GM18505 (cell line): ENCODE measurements around the gene BGN.

Experiments
- ATAC-seq: cut with Tn5 transposase; IDR thresholded peaks from one replicate; pipeline ENCODE4 v1.9.1; 2021; ENCODE audit not compliant: unreplicated experiment
- POLR2A ChIP-seq: IDR thresholded peaks from 4 replicates; pipeline ENCODE4 v1.6.1; 2011; ENCODE audit warnings: borderline replicate concordance; ENCODE audit not compliant: insufficient read depth, insufficient read length; ENCODE audit errors: extremely low read depth

BGN gene

GRCh38 chrX:153486171-153486570, 8.6 kb upstream of the BGN start:
- ATAC-seq: no peak
- TF ChIP-seq POLR2A: no peak

- TF ChIP-seq POLR2A: no peak
- ATAC-seq: no peak
These were observed 7.1 kb upstream of the BGN start for GRCh38 chrX:153487590-153488071.

- no peak for TF ChIP-seq POLR2A
- ATAC-seq: no peak
These were observed 6.4 kb upstream of the BGN start for GRCh38 chrX:153488231-153488914.

GRCh38 chrX:153490217-153490930, 4.4 kb upstream of the BGN start:
- ATAC-seq: no peak
- no peak for TF ChIP-seq POLR2A

- no peak for TF ChIP-seq POLR2A
- ATAC-seq: no peak
These were observed 3.3 kb upstream of the BGN start for GRCh38 chrX:153491351-153491914.

- no peak for TF ChIP-seq POLR2A
- no peak for ATAC-seq
These were observed 2.9 kb upstream of the BGN start for GRCh38 chrX:153491918-153492317.

- no peak for ATAC-seq
- TF ChIP-seq POLR2A: no peak
These were observed 2.2 kb upstream of the BGN start for GRCh38 chrX:153492543-153492942.

GRCh38 chrX:153493085-153493484, 1.7 kb upstream of the BGN start:
- no peak for TF ChIP-seq POLR2A
- no peak for ATAC-seq

GRCh38 chrX:153494061-153494460, 719 bp upstream of the BGN start:
- TF ChIP-seq POLR2A: no peak
- ATAC-seq: no peak

- no peak for TF ChIP-seq POLR2A
- ATAC-seq: no peak
These were observed 577 bp downstream of the BGN start for GRCh38 chrX:153495362-153495751.

- ATAC-seq: no peak
- no peak for TF ChIP-seq POLR2A
These were observed 1.3 kb downstream of the BGN start for GRCh38 chrX:153495903-153496589.

GRCh38 chrX:153496590-153496959, 1.8 kb downstream of the BGN start:
- ATAC-seq: no peak
- no peak for TF ChIP-seq POLR2A

GRCh38 chrX:153498453-153498852, 3.7 kb downstream of the BGN start:
- no peak for TF ChIP-seq POLR2A
- no peak for ATAC-seq

GRCh38 chrX:153499341-153499740, 4.6 kb downstream of the BGN start:
- no peak for TF ChIP-seq POLR2A
- no peak for ATAC-seq

GRCh38 chrX:153499876-153500275, 5.1 kb downstream of the BGN start:
- no peak for ATAC-seq
- TF ChIP-seq POLR2A: no peak
